GM18907 (cell line): ENCODE measurements around the gene EFCAB12.
"Not testable (repeated sequence)": the region's sequence is repeated elsewhere in the genome, so short reads cannot be mapped to it uniquely, and the experiment has no call there.

ENCODE experiments used
- ATAC-seq: cut with Tn5 transposase; IDR thresholded peaks from one replicate; pipeline ENCODE4 v1.9.1; 2021; ENCODE audit warnings: mild to moderate bottlenecking, moderate library complexity; ENCODE audit not compliant: unreplicated experiment

Gene EFCAB12

GRCh38 chr3:129371041-129371826 lies 57.2 kb downstream of the EFCAB12 start:
- ATAC-seq, result no peak

- no peak for ATAC-seq
Observed at GRCh38 chr3:129370248-129370964, 58.0 kb downstream of the EFCAB12 start.

GRCh38 chr3:129369711-129370110 lies 58.7 kb downstream of the EFCAB12 start:
- ATAC-seq, result no peak

- no peak for ATAC-seq
Observed at GRCh38 chr3:129367821-129368220, 60.6 kb downstream of the EFCAB12 start.

- no peak for ATAC-seq
Observed at GRCh38 chr3:129366312-129366831, 62.1 kb downstream of the EFCAB12 start.

DNA sequence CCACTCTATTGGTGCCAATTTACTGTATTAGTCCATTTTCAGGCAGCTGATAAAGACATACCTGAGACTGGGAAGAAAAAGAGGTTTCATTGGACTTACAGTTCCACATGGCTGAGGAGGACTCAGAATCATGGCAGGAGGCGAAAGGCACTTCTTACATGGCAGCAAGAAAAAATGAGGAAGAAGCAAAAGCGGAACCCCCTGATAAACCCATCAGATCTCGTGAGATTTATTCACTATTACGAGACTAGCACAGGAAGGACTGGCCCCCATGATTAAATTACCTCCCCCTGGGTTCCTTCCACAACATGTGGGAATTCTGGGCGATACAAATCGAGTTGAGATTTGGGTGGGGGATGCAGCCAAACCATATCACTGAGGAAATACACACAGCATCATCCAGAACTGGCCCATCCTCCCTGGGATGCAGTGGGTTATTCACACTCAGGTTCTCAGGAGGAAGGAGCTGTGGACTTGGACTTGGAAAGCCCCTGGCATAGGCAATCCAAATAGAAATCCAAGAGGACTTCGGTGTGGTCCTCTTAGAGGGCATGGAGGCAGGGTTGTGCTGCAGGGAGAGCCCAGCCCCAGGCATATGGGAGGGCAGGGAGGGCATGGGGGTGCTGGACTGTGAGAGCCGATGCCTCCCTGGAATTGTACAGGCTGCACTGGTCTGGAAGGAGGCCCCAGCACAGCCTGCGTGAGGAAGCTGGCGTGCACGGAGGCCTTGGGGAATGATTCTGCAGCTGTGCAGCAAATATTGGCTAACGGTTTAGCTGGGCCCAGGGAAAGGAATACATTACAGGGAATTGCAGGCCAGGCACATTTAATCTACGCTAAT lies 62.9 kb downstream of the EFCAB12 start:
- ATAC-seq, result no peak

DNA sequence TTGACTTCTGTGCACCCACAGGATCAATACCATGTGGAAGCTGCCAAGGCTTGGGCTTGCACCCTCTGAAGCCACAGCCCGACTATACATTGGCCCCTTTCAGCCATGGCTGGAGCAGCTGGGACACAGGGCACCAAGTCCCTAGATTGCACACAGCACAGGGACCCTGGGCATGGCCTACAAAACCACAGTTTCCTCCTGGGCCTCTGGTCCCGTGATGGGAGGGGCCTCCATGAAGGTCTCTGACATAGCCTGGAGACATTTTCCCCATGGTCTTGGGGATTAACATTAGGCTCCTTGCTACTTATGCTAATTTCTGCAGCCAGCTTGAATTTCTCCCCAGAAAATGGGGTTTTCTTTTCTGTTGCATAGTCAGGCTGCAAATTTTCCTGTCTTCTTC lies 63.6 kb downstream of the EFCAB12 start:
- not testable (repeated sequence) for ATAC-seq

- ATAC-seq, result not testable (repeated sequence)
Observed at GRCh38 chr3:129363356-129363755, 65.1 kb downstream of the EFCAB12 start.

- ATAC-seq, result no peak
Observed at GRCh38 chr3:129360705-129361460, 67.6 kb downstream of the EFCAB12 start.

- ATAC-seq, result no peak
Observed at GRCh38 chr3:129360171-129360611, 68.2 kb downstream of the EFCAB12 start.

GRCh38 chr3:129358772-129359371 lies 69.6 kb downstream of the EFCAB12 start:
- no peak for ATAC-seq

DNA sequence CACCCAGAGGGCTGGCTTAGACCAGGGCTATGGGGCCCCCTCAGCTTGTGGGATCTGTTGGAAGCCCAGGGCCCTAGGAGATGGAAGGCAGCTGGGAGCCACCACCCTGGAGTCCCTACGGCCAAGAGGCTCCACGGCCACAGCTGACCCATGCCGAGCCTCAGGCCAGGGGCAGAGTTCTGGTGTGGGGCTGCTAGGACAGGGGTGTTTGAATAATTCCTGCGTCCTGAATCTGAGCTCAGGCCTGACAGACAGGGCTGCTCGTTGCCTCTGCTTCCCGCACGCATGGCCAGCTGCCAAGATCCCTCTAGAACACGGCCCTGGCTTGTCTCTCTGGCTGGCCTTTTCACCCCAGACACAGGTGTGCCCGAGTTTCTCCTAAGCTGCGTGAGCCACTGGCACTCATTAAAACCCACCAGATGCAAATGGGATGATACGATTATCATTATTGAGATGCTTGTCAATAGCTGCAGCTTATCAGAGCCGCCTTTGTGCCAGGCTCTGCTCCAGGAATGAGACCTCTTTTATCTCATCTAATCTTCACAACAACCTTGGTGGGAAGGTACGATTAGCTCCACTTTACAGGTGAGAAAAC lies 70.2 kb downstream of the EFCAB12 start:
- ATAC-seq, result no peak

DNA sequence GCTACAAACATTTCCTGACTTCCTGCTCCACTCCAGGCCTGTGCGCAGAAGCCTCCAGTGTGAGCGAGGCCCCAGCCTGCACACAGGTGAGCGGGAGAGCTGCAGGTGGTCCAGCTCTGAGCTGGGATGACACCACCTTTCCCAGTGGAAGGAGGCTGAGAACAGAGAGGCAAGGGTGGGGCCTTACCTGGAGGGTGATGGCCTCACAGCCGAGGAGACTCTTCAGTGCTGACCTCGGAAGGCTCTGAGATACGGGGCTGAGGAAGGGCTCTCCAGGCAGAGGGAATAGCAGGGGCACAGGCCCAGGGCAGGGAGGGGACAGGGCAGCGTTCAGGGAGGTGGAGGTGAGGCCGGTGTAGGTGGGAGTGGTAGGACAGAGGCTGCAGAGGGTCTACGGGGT lies 70.8 kb downstream of the EFCAB12 start:
- no peak for ATAC-seq

DNA sequence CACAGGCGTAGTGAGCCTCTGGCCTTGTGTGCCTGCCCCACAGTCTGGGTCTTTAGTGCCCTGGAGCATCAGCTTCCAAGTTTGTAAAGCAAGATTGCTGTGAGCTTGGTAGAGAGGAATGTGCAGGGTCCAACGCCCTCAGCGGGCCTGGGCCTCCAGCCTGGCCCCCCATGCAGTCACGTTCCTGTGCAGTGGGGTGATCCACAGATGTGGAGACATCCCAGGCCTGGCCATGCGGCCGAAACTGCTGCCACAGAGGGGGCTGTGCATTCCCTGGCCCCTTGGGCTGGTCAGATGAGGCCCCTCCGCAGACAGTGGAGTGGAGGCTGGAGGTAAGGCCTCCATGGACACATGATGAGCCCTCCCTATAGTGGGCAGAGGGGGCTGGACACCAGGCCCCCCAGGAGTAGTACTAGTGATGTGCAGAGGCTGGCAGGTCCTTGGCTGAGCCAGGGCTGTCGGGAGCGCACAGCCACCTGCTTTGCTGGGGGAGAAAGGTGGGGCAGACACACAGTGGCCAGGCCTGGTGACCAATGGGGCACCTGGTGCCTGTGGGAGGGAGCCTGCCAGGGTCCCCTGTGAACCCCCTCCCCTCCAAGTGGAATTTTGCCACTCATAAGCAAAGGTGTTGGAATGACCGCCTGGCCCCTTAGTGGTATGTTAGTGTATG lies 71.5 kb downstream of the EFCAB12 start:
- ATAC-seq, result no peak

GRCh38 chr3:129353589-129353941 lies 74.9 kb downstream of the EFCAB12 start:
- no peak for ATAC-seq

GRCh38 chr3:129352650-129353588 lies 75.5 kb downstream of the EFCAB12 start:
- ATAC-seq, result no peak

- ATAC-seq, result no peak
Observed at GRCh38 chr3:129352045-129352444, 76.4 kb downstream of the EFCAB12 start.
